AG09309 (cell line): ENCODE measurements around the gene CYB5RL.
"Not testable (repeated sequence)": the region's sequence is repeated elsewhere in the genome, so short reads cannot be mapped to it uniquely, and the experiment has no call there.

ENCODE experiments used
- DNase-seq: peaks from one replicate; pipeline ENCODE4 v3.0.0-alpha.2; 2010; ENCODE audit warnings: low read depth
- H3K4me3 ChIP-seq: 2 replicates; pipeline ENCODE4 v1.5.1; 2011; ENCODE audit warnings: mild to moderate bottlenecking, low read depth, low read length, moderate library complexity; ENCODE audit not compliant: control insufficient read depth
- TF ChIP-seq, protein P1 (sequence below): IDR thresholded peaks from 2 replicates; pipeline ENCODE4 v1.5.1; 2011; ENCODE audit warnings: mild to moderate bottlenecking, low read depth, low read length, inconsistent platforms; ENCODE audit not compliant: insufficient read depth, control insufficient read depth; ENCODE audit errors: missing control alignments

The CYB5RL gene

DNA sequence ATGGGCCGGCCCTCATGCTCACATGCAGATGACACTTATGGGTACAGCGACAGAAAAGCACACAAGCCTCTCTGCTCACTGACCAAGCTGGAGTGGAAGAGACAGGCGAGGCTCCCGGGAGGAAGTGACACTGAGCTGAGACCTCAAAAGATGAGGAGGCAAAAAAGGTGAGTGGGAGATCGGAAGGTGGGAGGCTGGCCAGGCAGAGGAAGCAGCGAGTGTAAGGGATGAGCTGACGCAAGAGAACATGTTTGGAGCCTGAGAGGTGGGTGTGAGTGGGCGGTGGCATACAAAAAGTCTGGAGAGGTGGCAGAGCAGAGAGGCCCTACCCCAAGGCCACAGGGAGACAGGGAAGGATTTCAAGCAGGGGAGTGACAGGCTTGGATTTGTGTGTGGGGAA lies 28.8 kb downstream of the CYB5RL start:
- TF ChIP-seq, protein P1, sequence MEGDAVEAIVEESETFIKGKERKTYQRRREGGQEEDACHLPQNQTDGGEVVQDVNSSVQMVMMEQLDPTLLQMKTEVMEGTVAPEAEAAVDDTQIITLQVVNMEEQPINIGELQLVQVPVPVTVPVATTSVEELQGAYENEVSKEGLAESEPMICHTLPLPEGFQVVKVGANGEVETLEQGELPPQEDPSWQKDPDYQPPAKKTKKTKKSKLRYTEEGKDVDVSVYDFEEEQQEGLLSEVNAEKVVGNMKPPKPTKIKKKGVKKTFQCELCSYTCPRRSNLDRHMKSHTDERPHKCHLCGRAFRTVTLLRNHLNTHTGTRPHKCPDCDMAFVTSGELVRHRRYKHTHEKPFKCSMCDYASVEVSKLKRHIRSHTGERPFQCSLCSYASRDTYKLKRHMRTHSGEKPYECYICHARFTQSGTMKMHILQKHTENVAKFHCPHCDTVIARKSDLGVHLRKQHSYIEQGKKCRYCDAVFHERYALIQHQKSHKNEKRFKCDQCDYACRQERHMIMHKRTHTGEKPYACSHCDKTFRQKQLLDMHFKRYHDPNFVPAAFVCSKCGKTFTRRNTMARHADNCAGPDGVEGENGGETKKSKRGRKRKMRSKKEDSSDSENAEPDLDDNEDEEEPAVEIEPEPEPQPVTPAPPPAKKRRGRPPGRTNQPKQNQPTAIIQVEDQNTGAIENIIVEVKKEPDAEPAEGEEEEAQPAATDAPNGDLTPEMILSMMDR = no peak
- no peak for DNase-seq

DNA sequence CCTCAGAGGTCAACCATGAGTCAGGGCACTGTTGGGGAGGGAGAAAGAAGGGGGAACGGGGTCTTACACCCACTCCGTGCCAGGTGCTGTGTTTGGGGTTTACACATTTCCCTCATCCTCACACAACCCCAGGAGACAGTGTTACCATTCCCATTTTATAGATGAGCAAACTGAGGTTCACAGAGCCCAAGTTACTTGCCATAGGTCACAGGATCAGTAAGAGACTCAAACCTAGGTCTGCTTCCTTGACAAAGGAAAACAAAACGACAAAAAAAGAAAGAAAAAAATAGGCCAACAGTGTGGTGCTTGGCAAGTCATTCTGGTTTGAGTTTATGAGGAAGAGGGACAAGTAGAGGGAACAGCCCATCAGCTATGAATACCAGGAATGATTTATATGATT lies 30.8 kb downstream of the CYB5RL start:
- no peak overlapping the region for H3K4me3 ChIP-seq
- DNase-seq = no peak
- TF ChIP-seq, protein P1 = no peak

More for the DNA sequence above, 28.8 kb downstream of the CYB5RL start:
- H3K4me3 ChIP-seq = no peak overlapping the region

DNA sequence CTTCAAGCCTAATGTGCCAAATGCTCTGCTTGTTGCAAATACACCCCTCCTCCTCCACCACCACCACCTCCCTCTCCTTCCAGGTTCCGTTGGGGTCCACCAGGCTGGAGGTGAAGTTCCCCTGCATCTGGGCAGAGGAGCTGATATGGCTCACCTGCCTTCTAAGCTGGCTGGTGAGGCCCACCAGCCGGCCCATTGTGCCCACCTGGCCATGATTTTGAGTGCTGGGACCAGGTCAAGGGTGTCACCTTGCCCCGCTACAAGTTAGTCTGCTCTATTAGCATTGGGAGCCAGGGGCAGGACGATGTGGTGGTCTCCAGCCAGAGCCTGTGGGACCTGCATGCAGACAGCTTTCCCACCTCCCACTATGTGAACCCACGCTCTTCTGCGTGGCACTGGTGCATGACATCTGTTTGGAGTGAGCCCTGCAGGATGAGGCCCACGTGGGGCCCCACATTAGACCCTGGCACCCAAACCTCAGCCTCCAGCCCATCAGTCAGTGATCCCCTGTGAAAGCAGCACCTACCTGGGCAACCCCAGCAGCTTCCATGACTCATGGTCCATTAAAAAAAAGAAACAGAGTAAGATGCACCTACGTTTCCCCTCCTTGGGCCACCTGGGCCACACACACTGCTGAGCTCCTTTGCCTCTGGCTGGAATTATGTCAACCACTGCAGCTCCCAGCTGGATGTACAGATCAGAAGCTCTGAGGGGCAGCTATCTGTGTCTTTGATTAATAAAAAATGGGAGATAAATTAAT lies 31.4 kb downstream of the CYB5RL start:
- H3K4me3 ChIP-seq = no peak overlapping the region
- TF ChIP-seq, protein P1 = no peak

DNA sequence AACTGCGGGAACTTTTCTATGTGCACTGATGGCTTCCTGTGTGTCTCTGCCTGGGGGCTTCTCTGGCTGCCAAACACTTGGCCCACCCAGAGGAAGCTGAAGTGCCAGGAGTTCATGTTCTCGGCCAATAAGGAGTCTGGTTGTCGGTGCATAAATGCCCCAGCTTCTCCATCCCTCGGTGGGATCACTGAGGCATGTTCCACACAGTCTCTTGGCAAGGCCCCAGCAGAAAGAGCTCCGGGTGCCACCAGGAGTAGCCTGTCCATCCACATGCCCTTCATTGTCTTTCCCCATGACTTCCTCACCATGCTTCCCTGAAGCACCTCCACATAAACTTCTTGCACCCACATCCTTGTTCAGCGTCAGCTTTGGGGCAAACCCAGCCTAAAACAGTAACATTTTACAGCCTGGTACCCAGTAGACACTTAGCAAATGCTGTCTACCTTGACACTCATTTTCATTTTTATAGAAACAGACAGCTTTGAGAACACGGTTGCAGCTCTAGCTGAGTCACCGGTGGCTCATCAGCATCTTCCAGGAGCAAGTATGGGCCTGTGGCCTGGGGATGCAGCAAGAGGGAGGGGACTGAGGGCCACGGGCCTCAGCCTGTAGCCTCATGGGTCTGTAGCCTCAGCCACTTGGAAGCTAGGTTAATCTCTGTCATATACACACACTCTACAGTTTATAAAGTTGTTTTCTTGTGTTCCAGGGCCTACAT lies 32.2 kb downstream of the CYB5RL start:
- H3K4me3 ChIP-seq = no peak overlapping the region
- DNase-seq = no peak
- TF ChIP-seq, protein P1 = no peak

More for the DNA sequence above, 31.4 kb downstream of the CYB5RL start:
- DNase-seq = no peak

DNA sequence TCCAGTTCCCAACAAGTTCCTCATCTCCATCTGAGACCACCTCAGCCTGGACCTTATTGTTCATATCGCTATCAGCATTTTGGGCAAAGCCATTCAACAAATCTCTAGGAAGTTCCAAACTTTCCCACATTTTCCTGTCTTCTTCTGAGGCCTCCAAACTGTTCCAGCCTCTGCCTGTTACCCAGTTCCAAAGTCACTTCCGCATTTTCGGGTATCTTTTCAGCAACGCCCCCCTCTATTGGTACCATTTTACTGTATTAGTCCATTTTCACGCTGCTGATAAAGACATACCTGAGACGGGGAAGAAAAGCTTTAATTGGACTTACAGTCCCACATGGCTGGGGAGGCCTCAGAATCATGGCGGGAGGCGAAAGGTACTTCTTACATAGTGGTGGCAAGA lies 33.5 kb downstream of the CYB5RL start:
- not testable (repeated sequence) for DNase-seq

DNA sequence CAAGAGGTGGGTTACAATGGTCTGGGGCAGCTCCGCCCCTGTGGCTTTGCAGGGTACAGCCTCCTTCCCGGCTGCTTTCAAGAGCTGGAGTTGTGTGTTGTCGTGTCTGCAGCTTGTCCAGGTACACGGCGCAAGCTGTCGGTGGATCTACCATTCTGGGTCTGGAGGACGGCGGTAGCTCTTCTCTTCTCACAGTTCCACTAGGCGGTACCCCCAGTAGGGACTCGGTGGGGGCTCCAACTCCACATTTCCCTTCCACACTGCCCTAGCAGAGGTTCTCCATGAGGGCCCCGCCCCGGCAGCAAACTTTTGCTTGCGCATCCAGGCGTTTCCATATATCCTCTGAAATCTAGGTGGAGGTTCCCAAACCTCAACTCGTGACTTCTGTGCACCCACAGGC lies 34.7 kb downstream of the CYB5RL start:
- H3K4me3 ChIP-seq = no peak overlapping the region
- TF ChIP-seq, protein P1 = no peak
- DNase-seq = no peak

More for the DNA sequence above, 33.5 kb downstream of the CYB5RL start:
- H3K4me3 ChIP-seq = not testable (repeated sequence)

DNA sequence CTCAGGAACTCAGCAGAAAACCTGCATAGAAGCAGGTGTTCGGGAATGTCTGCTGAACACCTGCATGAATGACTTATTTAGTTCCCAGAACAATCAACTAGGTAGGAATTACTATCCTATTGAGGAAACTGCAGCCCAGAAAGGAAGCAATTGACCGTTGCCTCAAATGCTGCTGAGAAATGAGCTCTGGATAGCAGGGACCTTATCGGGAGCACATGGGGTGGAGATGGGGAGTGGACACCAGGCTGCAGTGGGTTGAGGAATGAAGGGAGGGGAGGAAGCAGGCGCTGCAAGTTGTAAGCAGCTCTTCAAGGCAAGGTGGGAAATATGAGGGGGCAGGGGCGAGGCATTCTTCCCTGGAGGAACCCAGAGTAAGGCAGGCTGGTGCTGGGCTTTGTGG lies 36.3 kb downstream of the CYB5RL start:
- H3K4me3 ChIP-seq = no peak overlapping the region
- DNase-seq = no peak
- TF ChIP-seq, protein P1 = no peak
